ELR (cell line): ENCODE results near the gene PPP2R5C.
"Not testable (repeated sequence)": the region's sequence is repeated elsewhere in the genome, so short reads cannot be mapped to it uniquely, and the experiment has no call there.

ENCODE experiments used
- DNase-seq: peaks from one replicate; pipeline ENCODE4 v3.0.0-alpha.2; 2015; ENCODE audit warnings: low read depth

PPP2R5C gene

GRCh38 chr14:101761032-101761880 lies at the start of gene PPP2R5C:
PPP2R5C (plus strand) TSS chr14:101761709; CDS start chr14:101761894, 185 bp downstream.
- peak; percentile 95 for DNase-seq

- DNase-seq: not testable (repeated sequence)
Observed at GRCh38 chr14:101711857-101712233, 49.7 kb upstream of the PPP2R5C start.

- not testable (repeated sequence) for DNase-seq
Observed at GRCh38 chr14:101712341-101712740, 49.2 kb upstream of the PPP2R5C start.

DNA sequence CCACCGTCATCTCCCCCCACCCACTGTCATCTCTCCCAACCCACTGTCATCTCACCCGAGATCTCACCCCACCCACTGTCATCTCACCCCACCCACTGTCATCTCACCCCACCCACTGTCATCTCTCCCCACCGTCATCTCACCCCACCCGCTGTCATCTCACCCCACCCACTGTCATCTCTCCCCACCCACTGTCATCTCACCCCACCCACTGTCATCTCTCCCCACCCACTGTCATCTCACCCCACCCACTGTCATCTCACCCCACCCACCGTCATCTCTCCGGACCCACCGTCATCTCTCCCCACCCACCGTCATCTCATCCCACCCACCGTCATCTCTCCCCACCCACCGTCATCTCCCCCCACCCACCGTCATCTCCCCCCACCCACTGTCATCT lies 48.4 kb upstream of the PPP2R5C start:
- not testable (repeated sequence) for DNase-seq

GRCh38 chr14:101713621-101714349 lies 47.7 kb upstream of the PPP2R5C start:
- DNase-seq: no peak

DNA sequence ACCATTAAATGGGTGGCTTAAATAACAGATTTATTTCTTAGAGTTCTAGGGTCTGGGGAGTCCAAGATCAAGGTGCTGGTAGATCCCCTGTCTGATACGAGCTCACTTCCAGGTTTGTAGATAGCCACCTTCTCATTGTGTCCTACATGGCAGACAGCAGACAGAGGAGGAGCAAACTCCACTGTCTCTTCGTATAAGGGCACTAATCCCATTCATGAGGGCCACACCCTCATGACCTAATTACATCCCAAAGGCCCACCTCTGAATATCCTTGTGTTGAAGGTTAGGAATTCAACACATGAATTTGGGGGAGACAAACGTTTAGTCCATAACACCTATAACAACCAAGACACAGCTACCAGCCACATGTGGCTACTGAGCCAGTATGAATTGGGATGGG lies 47.1 kb upstream of the PPP2R5C start:
- DNase-seq: no peak

GRCh38 chr14:101715210-101716076 lies 46.1 kb upstream of the PPP2R5C start:
- DNase-seq: no peak

- no peak for DNase-seq
Observed at GRCh38 chr14:101716077-101716950, 45.2 kb upstream of the PPP2R5C start.

DNA sequence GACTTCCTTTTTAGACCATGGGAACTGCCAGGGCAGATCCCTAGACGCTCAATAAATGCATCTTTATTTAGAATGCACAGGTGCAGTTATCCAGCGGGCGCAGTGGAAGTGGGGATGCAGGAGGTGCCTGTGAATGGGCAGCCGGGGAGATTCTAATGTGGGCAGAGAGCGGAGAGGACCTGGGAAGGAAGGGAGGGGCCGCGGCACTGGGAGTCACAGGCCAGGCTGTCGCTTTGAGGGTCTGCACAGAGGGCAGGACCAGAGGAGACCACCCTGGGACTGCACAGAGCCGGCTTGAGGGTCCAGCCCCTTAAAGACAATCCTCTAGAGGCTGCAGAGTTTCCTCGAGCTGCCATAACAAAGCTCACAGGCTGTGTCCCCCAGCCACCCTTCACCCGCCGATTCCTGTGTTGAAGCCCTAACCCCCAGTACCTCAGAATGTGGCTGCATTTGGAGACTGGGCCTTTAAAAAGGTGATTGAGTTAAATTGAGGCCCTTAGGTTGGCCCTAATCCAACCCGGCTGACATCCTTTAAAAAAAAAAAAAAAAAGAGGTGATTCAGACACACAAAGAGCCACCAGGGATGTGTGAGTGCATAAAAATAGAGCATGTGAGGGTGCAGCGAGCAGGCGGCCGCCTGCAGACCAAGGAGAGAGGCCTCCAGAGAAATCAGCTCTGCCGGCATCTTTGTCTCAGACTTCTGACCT lies 44.4 kb upstream of the PPP2R5C start:
- DNase-seq: peak; percentile 50

DNA sequence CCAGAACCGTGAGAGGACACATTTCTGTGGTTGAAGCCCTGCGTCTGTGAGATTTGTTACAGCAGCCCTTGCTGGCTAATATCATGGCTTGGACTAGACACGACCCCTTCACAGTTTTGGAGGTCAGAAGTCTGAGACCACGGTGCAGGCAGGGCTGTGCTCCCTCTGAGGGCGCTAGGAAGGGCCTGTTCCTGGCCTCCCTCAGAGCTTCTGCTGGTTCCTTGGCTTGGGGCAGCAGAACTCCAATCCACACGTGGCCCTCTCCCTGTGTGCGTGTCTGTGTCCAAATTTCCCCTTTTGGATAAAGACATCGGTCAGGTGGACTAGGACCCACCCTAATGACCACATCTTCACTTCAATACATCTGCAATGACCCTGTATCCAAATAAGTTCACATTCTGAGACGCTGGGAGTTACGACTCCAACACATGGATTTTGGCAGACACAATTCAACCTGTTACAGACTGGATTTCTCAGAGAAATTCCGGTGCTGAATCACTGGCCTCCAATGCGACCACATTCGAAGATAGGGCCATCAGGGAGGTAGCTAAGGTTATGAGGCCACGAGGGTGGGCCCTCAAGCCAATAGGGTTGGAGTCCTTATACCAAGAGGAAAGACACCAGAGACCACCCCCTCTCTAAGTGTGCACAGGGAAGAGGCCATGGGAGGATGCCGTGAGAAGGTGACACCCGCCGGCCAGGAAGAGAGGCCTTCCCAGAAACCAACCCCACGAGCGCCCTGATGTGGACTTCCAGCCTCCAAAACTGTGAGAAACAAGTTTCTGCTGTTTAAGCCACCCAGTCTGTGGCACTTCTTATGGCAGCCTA lies 43.6 kb upstream of the PPP2R5C start:
- no peak for DNase-seq

- no peak for DNase-seq
Observed at GRCh38 chr14:101719045-101719645, 42.4 kb upstream of the PPP2R5C start.

DNA sequence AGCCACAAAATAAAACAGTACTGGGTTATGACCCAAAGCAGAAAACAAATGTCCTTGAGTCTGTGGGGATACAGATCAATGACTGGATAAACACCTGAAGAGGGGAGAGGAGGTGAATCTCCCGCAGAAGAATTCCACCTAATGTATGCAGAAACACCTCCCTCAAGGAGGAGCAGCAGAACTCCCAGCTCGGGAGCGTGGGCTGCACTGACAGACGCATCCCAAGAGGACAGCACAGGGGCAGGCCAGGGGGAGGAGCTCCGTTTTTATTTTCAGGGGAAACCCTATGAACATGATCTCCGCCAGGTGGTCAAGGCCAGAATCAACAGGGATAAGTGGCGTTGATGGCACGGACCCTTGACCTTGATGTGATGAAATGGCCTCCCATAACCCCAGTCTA lies 41.8 kb upstream of the PPP2R5C start:
- DNase-seq: no peak

GRCh38 chr14:101721111-101721510 lies 40.4 kb upstream of the PPP2R5C start:
- no peak for DNase-seq

GRCh38 chr14:101721951-101722661 lies 39.4 kb upstream of the PPP2R5C start:
- DNase-seq: peak; percentile 95

DNA sequence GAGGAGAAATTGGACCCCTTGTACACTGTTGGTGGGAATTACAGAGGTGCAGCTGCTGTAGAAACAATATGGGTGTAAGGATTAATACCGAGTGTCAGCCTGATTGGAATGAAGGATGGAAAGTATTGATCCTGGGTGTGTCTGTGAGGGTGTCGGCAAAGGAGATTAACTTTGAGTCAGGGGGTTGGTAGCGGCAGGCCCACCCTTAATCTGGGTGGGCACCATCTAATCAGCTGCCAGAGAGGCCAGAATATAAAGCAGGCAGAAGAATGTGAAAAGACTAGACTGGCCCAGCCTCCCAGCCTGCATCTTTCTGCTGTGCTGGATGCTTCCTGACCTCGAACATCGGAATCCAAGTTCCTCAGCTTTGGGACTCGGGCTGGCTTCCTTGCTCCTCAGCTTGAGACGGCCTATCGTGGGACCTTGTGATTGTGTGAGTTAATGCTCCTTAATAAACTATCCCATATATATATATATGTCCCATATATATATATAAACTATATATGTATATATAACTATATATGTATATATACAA lies 38.4 kb upstream of the PPP2R5C start:
- no peak for DNase-seq

GRCh38 chr14:101725652-101726051 lies 35.9 kb upstream of the PPP2R5C start:
- DNase-seq: not testable (repeated sequence)

DNA sequence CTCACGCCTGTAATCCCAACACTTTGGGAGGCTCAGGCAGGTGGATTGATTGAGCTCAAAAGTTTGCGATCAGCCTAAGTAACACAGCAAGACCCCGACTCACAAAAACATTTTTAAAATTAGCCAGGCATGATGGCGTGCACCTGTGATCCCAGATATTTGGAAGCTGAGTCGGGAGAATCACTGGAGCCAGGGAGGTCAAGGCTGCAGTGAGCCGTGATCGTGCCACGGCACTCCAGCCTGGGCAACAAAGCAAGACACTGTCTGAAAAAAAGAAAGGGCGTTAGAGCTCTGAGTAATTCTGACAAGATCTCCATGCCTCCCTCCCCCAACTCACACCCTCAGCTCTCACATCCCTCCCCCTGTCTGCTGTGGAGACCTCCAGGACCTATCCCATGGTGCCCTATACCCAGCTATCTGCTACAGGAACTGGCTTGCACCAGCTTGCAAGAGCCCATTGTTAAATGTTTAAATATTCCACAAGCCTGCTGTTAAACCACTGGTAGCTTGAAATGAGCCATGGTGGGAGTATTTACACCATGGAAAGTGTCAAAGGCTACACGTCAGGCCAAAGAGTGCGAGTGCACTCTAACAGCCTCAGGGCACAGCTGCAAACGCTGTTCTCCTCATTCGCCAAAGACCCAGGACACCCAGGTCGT lies 35.1 kb upstream of the PPP2R5C start:
- DNase-seq: no peak

DNA sequence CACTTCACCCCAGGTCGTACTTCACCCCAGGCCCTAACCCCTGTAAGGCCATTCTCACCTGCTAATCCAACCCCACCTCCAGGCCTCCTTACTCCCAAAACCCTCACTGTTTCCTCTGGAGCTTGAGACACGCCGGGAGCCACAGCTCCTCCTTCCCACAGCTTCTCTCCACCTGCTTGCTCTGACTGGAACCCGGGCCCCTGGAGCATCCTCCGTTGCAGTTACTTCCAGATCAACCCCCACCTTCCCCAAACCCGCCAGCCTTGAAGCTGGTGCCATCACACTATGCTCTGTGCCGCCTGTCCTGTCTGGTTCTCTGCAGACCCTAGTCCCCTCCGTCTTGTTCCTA lies 34.6 kb upstream of the PPP2R5C start:
- no peak for DNase-seq
